ENCODE results near the gene DEFB126. TPM values are rescaled to one million over a fixed set of nuclear protein-coding genes. Genes with fewer than 3 reads are reported as not detected.
"Not testable (repeated sequence)": the region's sequence is repeated elsewhere in the genome, so short reads cannot be mapped to it uniquely, and the experiment has no call there.

The DEFB126 gene, protein sequence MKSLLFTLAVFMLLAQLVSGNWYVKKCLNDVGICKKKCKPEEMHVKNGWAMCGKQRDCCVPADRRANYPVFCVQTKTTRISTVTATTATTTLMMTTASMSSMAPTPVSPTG
- not detected for total RNA-seq
- polyA plus RNA-seq, result not detected
- long read RNA-seq, donor 1, result 0 reads
- long read RNA-seq, donor 2, result 0 reads
- long read RNA-seq, donor 3, result 0 reads
- long read RNA-seq, donor 4, result 0 reads
- long read RNA-seq, donor 5, result 0 reads
- long read RNA-seq, donor 6, result 0 reads
- long read RNA-seq, donor 7, result 0 reads
- long read RNA-seq, donor 8, result 0 reads
- long read RNA-seq, donor 9, result 0 reads
- long read RNA-seq, donor 10, result 0 reads

DNA sequence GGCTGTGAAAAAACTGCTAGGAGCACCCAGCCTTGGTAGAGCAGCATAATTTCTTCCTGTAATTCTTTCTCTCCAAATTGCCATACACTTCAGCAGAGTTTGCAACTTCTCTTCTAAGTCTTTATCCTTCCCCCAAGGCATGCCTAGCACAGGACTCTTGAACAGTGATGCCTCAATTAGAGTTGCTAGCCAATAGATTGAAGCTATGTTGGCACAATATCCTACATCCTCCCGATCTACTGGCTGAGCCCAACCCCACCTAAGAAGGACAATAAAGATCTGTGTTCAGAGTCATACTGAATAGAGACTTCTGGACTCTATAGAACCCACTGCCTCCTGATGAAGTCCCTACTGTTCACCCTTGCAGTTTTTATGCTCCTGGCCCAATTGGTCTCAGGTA is at the start of gene DEFB126:
DEFB126 (plus strand) TSS at position 301 of the 400 bp plus-strand sequence; CDS start at position 340, 39 bp downstream.
- Histone ChIP-seq H3K27me3 (ENCODE audit: control insufficient read depth in 2 of 2, insufficient read depth in 1 of 2, low read length in 1 of 2) (peaks cover 0 to 2% of the 10 kb centered on the region in 2 donors), H3K9me3 (ENCODE audit: control insufficient read depth in 2 of 2, insufficient read depth in 1 of 2, low read length in 1 of 2) (peaks cover 0 to 6% of the 10 kb centered on the region in 2 donors), H3K27ac (ENCODE audit: low read depth in 1 of 2, low read length in 1 of 2) (no peak within 1 kb of the TSS), H3K36me3 (ENCODE audit: control insufficient read depth in 2 of 2, insufficient read depth in 2 of 2, low read length in 1 of 2) (no peaks in the 10 kb centered on the region), H3K4me3 (ENCODE audit: low read length in 2 of 2) (no peak within 1 kb of the TSS), H3K4me1 (ENCODE audit: control insufficient read depth in 2 of 2, insufficient read depth in 2 of 2, low read length in 2 of 2) (no peaks in the 10 kb centered on the region)
- no peak for DNase-seq (ENCODE audit: low read depth in 6 of 9, low spot score in 9 of 9)
- 78% methylated on average over 1 of the region's 1 CpG for WGBS

DNA sequence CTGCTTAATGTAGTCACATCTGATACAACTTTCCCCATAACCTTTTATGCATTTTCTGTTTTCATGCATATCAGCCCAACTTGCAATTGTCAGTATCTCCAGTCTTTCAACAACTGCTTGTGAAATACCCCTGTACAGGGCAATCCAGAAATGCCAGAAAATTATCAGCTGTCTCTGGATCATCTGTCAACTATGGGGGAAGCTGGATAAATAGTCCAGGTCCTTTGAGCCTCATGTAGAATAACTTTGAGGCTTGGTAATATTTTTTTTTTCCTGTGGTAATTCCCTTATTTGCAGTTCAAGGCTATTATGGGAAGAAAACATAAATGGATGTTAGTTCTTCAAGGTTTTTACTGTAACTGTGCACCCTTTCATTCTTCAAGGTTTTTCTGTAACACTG is 48.7 kb upstream of the DEFB126 start:
- no peak for DNase-seq (ENCODE audit: low read depth in 6 of 9, low spot score in 9 of 9)
- no peak overlapping the region for H3K27ac ChIP-seq (ENCODE audit: low read depth in 1 of 2, low read length in 1 of 2)
- no peaks in the 10 kb centered on the region for H3K4me1 ChIP-seq (ENCODE audit: control insufficient read depth in 2 of 2, insufficient read depth in 2 of 2, low read length in 2 of 2)
- H3K4me3 ChIP-seq (ENCODE audit: low read length in 2 of 2), result no peak overlapping the region
- H3K27me3 ChIP-seq (ENCODE audit: control insufficient read depth in 2 of 2, insufficient read depth in 1 of 2, low read length in 1 of 2), result no peaks in the 10 kb centered on the region
- no peaks in the 10 kb centered on the region for H3K9me3 ChIP-seq (ENCODE audit: control insufficient read depth in 2 of 2, insufficient read depth in 1 of 2, low read length in 1 of 2)
- no peaks in the 10 kb centered on the region for H3K36me3 ChIP-seq (ENCODE audit: control insufficient read depth in 2 of 2, insufficient read depth in 2 of 2, low read length in 1 of 2)

DNA sequence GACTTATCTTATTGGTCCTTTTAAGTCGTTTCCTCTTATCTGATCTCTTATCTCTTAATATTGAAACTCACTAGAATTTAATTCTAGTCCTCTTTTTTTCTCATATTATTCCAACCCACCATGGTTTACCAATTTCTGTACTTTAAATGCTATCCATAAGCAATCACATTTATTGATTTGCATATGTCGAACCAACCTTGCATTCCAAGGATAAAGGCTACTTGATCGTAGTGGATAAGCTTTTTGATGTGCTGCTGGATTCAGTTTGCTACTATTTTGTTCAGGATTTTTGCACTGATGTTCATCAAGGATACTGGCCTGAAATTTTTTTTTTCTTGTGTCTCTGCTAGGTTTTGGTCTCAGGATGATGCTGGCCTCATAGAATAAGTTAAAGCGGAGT is 47.2 kb upstream of the DEFB126 start:
- Histone ChIP-seq H3K9me3 (ENCODE audit: control insufficient read depth in 2 of 2, insufficient read depth in 1 of 2, low read length in 1 of 2) (no peaks in the 10 kb centered on the region), H3K4me1 (ENCODE audit: control insufficient read depth in 2 of 2, insufficient read depth in 2 of 2, low read length in 2 of 2) (no peaks in the 10 kb centered on the region), H3K4me3 (ENCODE audit: low read length in 2 of 2) (no peak overlapping the region), H3K27ac (ENCODE audit: low read depth in 1 of 2, low read length in 1 of 2) (no peak overlapping the region), H3K36me3 (ENCODE audit: control insufficient read depth in 2 of 2, insufficient read depth in 2 of 2, low read length in 1 of 2) (no peaks in the 10 kb centered on the region), H3K27me3 (ENCODE audit: control insufficient read depth in 2 of 2, insufficient read depth in 1 of 2, low read length in 1 of 2) (no peaks in the 10 kb centered on the region)
- DNase-seq (ENCODE audit: low read depth in 6 of 9, low spot score in 9 of 9), result no peak
- WGBS, result 90% methylated on average over 4 of the region's 4 CpGs

DNA sequence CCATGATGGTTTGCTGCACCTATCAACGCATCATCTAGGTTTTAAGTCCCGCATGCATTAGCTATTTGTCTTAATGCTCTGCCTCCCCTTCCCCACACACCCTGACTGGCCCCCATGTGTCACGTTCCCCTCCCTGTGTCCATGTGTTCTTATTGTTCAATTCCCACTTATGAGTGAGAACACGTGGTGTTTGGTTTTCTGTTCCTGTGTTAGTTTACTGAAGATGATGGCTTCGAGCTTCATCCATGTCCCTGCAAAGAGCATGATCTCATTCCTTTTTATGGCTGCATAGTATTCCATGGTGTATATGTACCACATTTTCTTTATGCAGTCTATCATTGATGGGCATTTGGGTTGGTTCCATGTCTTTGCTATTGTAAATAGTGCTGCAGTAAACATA is 44.7 kb upstream of the DEFB126 start:
- not testable (repeated sequence) for H3K9me3 ChIP-seq (ENCODE audit: control insufficient read depth in 2 of 2, insufficient read depth in 1 of 2, low read length in 1 of 2); H3K36me3 ChIP-seq (ENCODE audit: control insufficient read depth in 2 of 2, insufficient read depth in 2 of 2, low read length in 1 of 2); H3K27ac ChIP-seq (ENCODE audit: low read depth in 1 of 2, low read length in 1 of 2); H3K4me3 ChIP-seq (ENCODE audit: low read length in 2 of 2); H3K27me3 ChIP-seq (ENCODE audit: control insufficient read depth in 2 of 2, insufficient read depth in 1 of 2, low read length in 1 of 2); H3K4me1 ChIP-seq (ENCODE audit: control insufficient read depth in 2 of 2, insufficient read depth in 2 of 2, low read length in 2 of 2); DNase-seq (ENCODE audit: low read depth in 6 of 9, low spot score in 9 of 9)
- WGBS, result 76% methylated on average over 5 of the region's 5 CpGs

DNA sequence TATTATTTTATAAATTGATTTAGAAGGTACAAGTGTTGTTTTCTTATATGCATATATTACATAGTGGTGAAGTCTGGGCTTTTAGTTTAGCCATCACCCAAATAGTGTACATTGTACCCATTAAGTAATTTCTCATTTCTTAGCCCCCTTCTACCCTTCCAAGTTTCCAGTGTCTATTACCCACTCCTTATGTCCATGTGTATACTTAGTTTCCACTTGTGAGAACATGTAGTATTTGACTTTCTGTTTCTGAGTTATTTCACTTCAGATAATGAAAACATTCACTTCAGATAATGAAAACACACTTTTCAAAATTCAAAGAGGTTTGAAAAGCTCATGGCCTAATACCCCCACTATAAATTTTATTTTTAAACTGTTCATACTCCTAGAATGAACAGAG is 40.4 kb upstream of the DEFB126 start:
- Histone ChIP-seq H3K4me3 (ENCODE audit: low read length in 2 of 2) (no peak overlapping the region), H3K27me3 (ENCODE audit: control insufficient read depth in 2 of 2, insufficient read depth in 1 of 2, low read length in 1 of 2) (peaks cover 0 to 5% of the 10 kb centered on the region in 2 donors), H3K9me3 (ENCODE audit: control insufficient read depth in 2 of 2, insufficient read depth in 1 of 2, low read length in 1 of 2) (no peaks in the 10 kb centered on the region), H3K27ac (ENCODE audit: low read depth in 1 of 2, low read length in 1 of 2) (no peak overlapping the region), H3K4me1 (ENCODE audit: control insufficient read depth in 2 of 2, insufficient read depth in 2 of 2, low read length in 2 of 2) (no peaks in the 10 kb centered on the region), H3K36me3 (ENCODE audit: control insufficient read depth in 2 of 2, insufficient read depth in 2 of 2, low read length in 1 of 2) (no peaks in the 10 kb centered on the region)
- no peak for DNase-seq (ENCODE audit: low read depth in 6 of 9, low spot score in 9 of 9)

DNA sequence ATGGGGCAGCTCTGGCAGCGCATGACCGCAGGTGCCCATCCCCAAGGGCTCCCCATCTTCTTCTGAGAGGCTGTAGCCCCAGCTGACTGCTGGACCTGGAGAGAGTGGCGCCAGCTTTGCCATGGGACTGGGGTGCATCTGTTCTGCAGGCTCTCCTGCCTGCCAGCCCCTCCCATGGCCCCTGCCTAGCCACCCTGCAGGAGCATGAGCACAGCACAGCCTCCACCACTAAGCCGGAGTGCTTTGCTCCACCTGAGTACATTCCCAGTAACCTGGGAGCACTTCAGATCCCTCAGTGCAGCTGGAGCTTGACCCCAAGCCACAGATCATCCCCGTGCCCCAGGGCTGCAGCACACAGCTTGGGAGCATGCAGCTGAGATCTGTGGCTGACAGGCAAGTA is 38.9 kb upstream of the DEFB126 start:
- H3K36me3 ChIP-seq (ENCODE audit: control insufficient read depth in 2 of 2, insufficient read depth in 2 of 2, low read length in 1 of 2), result no peaks in the 10 kb centered on the region
- H3K27ac ChIP-seq (ENCODE audit: low read depth in 1 of 2, low read length in 1 of 2), result no peak overlapping the region
- no peaks in the 10 kb centered on the region for H3K9me3 ChIP-seq (ENCODE audit: control insufficient read depth in 2 of 2, insufficient read depth in 1 of 2, low read length in 1 of 2)
- no peaks in the 10 kb centered on the region for H3K4me1 ChIP-seq (ENCODE audit: control insufficient read depth in 2 of 2, insufficient read depth in 2 of 2, low read length in 2 of 2)
- no peak overlapping the region for H3K4me3 ChIP-seq (ENCODE audit: low read length in 2 of 2)
- no peak for DNase-seq (ENCODE audit: low read depth in 6 of 9, low spot score in 9 of 9)
- 91% methylated on average over 5 of the region's 5 CpGs for WGBS
- H3K27me3 ChIP-seq (ENCODE audit: control insufficient read depth in 2 of 2, insufficient read depth in 1 of 2, low read length in 1 of 2), result peaks cover 0 to 5% of the 10 kb centered on the region in 2 donors

DNA sequence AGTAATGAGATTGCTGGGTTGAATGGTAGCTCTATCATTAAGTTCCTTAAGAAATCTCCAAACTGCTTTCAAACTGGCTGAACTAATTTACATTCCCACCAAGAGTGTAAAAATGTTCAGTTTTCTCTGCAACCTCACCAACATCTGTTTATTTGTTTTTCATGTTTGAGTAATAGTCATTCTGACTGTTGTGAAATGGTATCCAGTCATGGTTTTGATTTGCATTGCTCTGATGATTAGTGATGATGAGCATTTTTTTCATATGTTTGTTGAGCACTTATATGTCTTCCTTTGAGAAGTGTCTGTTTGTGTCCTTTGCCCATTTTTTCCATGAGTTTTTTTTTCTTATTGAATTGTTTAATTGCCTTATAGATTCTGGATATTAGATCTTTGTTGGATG is 30.0 kb upstream of the DEFB126 start:
- Histone ChIP-seq H3K36me3 (ENCODE audit: control insufficient read depth in 2 of 2, insufficient read depth in 2 of 2, low read length in 1 of 2) (no peaks in the 10 kb centered on the region), H3K4me1 (ENCODE audit: control insufficient read depth in 2 of 2, insufficient read depth in 2 of 2, low read length in 2 of 2) (no peaks in the 10 kb centered on the region), H3K9me3 (ENCODE audit: control insufficient read depth in 2 of 2, insufficient read depth in 1 of 2, low read length in 1 of 2) (peaks cover 0 to 5% of the 10 kb centered on the region in 2 donors), H3K27me3 (ENCODE audit: control insufficient read depth in 2 of 2, insufficient read depth in 1 of 2, low read length in 1 of 2) (no peaks in the 10 kb centered on the region), H3K27ac (ENCODE audit: low read depth in 1 of 2, low read length in 1 of 2) (no peak overlapping the region), H3K4me3 (ENCODE audit: low read length in 2 of 2) (no peak overlapping the region)
- DNase-seq (ENCODE audit: low read depth in 6 of 9, low spot score in 9 of 9), result no peak

DNA sequence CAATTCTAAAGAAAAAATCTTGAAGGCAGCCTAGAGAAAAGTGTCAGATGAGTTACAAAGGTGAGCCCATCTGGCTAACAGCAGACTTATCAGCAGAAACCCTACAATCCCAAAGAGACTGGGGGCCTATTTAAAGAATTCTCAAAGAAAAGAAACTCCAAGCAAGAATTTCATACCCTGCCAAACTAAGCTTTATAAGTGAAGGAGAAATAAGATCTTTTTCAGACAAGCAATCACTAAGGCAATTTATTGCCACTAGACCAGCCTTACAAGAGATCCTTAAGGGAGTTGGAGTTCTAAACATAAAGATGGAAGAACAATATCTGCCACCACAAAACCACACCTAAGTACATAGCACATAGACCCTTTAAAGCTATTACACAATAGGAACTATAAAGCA is 24.9 kb upstream of the DEFB126 start:
- H3K36me3 ChIP-seq (ENCODE audit: control insufficient read depth in 2 of 2, insufficient read depth in 2 of 2, low read length in 1 of 2), result no peaks in the 10 kb centered on the region
- no peak overlapping the region for H3K27ac ChIP-seq (ENCODE audit: low read depth in 1 of 2, low read length in 1 of 2)
- no peaks in the 10 kb centered on the region for H3K4me1 ChIP-seq (ENCODE audit: control insufficient read depth in 2 of 2, insufficient read depth in 2 of 2, low read length in 2 of 2)
- no peaks in the 10 kb centered on the region for H3K27me3 ChIP-seq (ENCODE audit: control insufficient read depth in 2 of 2, insufficient read depth in 1 of 2, low read length in 1 of 2)
- no peak overlapping the region for H3K4me3 ChIP-seq (ENCODE audit: low read length in 2 of 2)
- H3K9me3 ChIP-seq (ENCODE audit: control insufficient read depth in 2 of 2, insufficient read depth in 1 of 2, low read length in 1 of 2), result peaks cover 0 to 5% of the 10 kb centered on the region in 2 donors
- no peak for DNase-seq (ENCODE audit: low read depth in 6 of 9, low spot score in 9 of 9)

DNA sequence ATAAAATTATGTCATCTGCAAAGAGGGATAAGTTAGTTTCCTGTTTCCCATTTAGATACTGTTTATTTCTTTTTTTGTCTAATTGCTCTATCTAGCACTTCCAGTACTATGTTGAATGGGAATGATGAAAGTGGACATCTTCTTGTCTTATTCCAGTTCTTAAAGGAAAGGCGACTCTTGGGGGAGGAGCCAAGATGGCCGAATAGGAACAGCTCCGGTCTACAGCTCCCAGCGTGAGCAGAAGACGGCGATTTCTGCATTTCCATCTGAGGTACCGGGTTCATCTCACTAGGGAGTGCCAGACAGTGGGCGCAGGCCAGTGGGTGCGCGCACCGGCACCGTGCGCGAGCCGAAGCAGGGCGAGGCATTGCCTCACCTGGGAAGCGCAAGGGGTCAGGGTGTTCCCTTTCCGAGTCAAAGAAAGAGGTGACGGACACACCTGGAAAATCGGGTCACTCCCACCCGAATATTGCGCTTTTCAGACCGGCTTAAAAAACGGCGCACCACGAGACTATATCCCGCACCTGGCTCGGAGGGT is 12.5 kb upstream of the DEFB126 start:
- not testable (repeated sequence) for H3K36me3 ChIP-seq (ENCODE audit: control insufficient read depth in 2 of 2, insufficient read depth in 2 of 2, low read length in 1 of 2); H3K4me1 ChIP-seq (ENCODE audit: control insufficient read depth in 2 of 2, insufficient read depth in 2 of 2, low read length in 2 of 2); H3K4me3 ChIP-seq (ENCODE audit: low read length in 2 of 2); H3K9me3 ChIP-seq (ENCODE audit: control insufficient read depth in 2 of 2, insufficient read depth in 1 of 2, low read length in 1 of 2); DNase-seq (ENCODE audit: low read depth in 6 of 9, low spot score in 9 of 9); H3K27ac ChIP-seq (ENCODE audit: low read depth in 1 of 2, low read length in 1 of 2); H3K27me3 ChIP-seq (ENCODE audit: control insufficient read depth in 2 of 2, insufficient read depth in 1 of 2, low read length in 1 of 2)
- WGBS, result 87% methylated on average over 28 of the region's 28 CpGs
